DND-41 (cell line): ENCODE data around the gene SEMA5A.

Experiments used
- ATAC-seq: fragments of 200-7000 bp; cut with Tn5 transposase; 3 replicates; pipeline ENCODE4 v1.9.1; 2021; ENCODE audit warnings: low read depth; ENCODE audit not compliant: insufficient read depth
- DNase-seq: peaks from one replicate; pipeline ENCODE4 v3.0.0-alpha.2; 2020
- H2AFZ ChIP-seq: 2 replicates; pipeline ENCODE4 v1.6.0; 2012; ENCODE audit warnings: low read depth, low read length
- H3K27ac ChIP-seq: 2 replicates; pipeline ENCODE4 v1.5.1; 2012; ENCODE audit warnings: low read length, inconsistent platforms
- H3K27me3 ChIP-seq: fragments of 200-600 bp; sonication (generic); 2 replicates; pipeline ENCODE4 v1.6.0; 2012; ENCODE audit warnings: low read length, mild to moderate bottlenecking, inconsistent platforms; ENCODE audit not compliant: insufficient read depth, poor library complexity
- H3K36me3 ChIP-seq: 2 replicates; pipeline ENCODE4 v1.5.1; 2012; ENCODE audit warnings: low read length, inconsistent platforms; ENCODE audit not compliant: insufficient read depth
- H3K4me1 ChIP-seq: 2 replicates; pipeline ENCODE4 v1.5.1; 2012; ENCODE audit warnings: mild to moderate bottlenecking, low read length; ENCODE audit not compliant: insufficient read depth
- H3K4me2 ChIP-seq: 2 replicates; pipeline ENCODE4 v1.6.0; 2012; ENCODE audit warnings: mild to moderate bottlenecking, moderate library complexity, low read length, inconsistent platforms; ENCODE audit not compliant: insufficient read depth
- H3K4me3 ChIP-seq, 2 experiments: fragments of 200-600 bp in 1 of 2; shearing (Covaris generic) in 1 of 2; 2 replicates each; pipeline ENCODE4 v1.5.1; 2012 to 2016; ENCODE audit warnings: inconsistent platforms in 2 of 2, low read length in 2 of 2, mild to moderate bottlenecking in 2 of 2, low read depth in 1 of 2, moderate library complexity in 1 of 2
- H3K79me2 ChIP-seq: 2 replicates; pipeline ENCODE4 v1.6.0; 2012; ENCODE audit warnings: low read length, inconsistent platforms; ENCODE audit not compliant: insufficient read depth
- H3K9ac ChIP-seq: 2 replicates; pipeline ENCODE4 v1.6.0; 2012; ENCODE audit warnings: low read depth, mild to moderate bottlenecking, inconsistent platforms, low read length, moderate library complexity
- H3K9me3 ChIP-seq: 2 replicates; pipeline ENCODE4 v1.5.1; 2012; ENCODE audit warnings: low read length, moderate library complexity, mild to moderate bottlenecking, inconsistent platforms; ENCODE audit not compliant: insufficient read depth, severe bottlenecking
- H4K20me1 ChIP-seq: 2 replicates; pipeline ENCODE4 v1.6.0; 2012; ENCODE audit warnings: low read length; ENCODE audit not compliant: insufficient read depth
- EZH2 ChIP-seq: IDR thresholded peaks from 3 replicates; pipeline ENCODE4 v1.6.1; 2012; ENCODE audit warnings: borderline replicate concordance, low read depth, mild to moderate bottlenecking, moderate library complexity, low read length, inconsistent platforms; ENCODE audit not compliant: severe bottlenecking
- TF ChIP-seq, protein P1 (sequence below): IDR thresholded peaks from 2 replicates; pipeline ENCODE4 v1.5.1; 2012; ENCODE audit warnings: borderline replicate concordance, low read length, moderate library complexity, mild to moderate bottlenecking; ENCODE audit not compliant: poor library complexity, severe bottlenecking; ENCODE audit errors: extremely low read depth

Gene SEMA5A

DNA sequence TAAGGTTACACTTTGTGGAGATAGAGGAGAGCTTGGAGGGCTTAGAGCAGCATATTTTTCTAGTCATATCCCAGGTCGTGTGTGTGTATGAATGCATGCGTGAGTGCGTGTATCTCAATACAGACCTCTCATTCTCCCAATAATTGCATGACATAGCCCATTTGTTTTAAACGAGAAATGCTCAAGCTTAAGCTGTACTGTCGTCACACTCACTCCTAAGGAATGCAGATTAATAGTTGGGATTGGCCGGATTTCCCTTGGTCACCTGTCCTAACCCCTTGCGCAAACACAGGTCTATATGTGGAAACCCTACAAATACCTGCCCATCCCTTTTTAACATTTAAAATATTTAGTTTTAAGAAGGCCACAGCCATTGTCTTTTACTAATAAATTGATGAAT lies 165.8 kb downstream of the SEMA5A start:
- DNase-seq, result no peak
- no peak overlapping the region for H3K4me3 ChIP-seq
- ATAC-seq, result no peak
- no peaks in the 10 kb centered on the region for H3K9me3 ChIP-seq
- no peak overlapping the region for H3K9ac ChIP-seq
- H3K79me2 ChIP-seq, result no peaks in the 10 kb centered on the region
- no peaks in the 10 kb centered on the region for H3K27me3 ChIP-seq
- no peaks in the 10 kb centered on the region for H3K4me1 ChIP-seq
- H2AFZ ChIP-seq, result no peak overlapping the region
- H3K4me2 ChIP-seq, result no peak overlapping the region
- no peak for TF ChIP-seq EZH2
- TF ChIP-seq, protein P1, sequence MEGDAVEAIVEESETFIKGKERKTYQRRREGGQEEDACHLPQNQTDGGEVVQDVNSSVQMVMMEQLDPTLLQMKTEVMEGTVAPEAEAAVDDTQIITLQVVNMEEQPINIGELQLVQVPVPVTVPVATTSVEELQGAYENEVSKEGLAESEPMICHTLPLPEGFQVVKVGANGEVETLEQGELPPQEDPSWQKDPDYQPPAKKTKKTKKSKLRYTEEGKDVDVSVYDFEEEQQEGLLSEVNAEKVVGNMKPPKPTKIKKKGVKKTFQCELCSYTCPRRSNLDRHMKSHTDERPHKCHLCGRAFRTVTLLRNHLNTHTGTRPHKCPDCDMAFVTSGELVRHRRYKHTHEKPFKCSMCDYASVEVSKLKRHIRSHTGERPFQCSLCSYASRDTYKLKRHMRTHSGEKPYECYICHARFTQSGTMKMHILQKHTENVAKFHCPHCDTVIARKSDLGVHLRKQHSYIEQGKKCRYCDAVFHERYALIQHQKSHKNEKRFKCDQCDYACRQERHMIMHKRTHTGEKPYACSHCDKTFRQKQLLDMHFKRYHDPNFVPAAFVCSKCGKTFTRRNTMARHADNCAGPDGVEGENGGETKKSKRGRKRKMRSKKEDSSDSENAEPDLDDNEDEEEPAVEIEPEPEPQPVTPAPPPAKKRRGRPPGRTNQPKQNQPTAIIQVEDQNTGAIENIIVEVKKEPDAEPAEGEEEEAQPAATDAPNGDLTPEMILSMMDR, result no peak
- no peaks in the 10 kb centered on the region for H3K36me3 ChIP-seq
- H4K20me1 ChIP-seq, result no peaks in the 10 kb centered on the region
- H3K27ac ChIP-seq, result no peak overlapping the region

DNA sequence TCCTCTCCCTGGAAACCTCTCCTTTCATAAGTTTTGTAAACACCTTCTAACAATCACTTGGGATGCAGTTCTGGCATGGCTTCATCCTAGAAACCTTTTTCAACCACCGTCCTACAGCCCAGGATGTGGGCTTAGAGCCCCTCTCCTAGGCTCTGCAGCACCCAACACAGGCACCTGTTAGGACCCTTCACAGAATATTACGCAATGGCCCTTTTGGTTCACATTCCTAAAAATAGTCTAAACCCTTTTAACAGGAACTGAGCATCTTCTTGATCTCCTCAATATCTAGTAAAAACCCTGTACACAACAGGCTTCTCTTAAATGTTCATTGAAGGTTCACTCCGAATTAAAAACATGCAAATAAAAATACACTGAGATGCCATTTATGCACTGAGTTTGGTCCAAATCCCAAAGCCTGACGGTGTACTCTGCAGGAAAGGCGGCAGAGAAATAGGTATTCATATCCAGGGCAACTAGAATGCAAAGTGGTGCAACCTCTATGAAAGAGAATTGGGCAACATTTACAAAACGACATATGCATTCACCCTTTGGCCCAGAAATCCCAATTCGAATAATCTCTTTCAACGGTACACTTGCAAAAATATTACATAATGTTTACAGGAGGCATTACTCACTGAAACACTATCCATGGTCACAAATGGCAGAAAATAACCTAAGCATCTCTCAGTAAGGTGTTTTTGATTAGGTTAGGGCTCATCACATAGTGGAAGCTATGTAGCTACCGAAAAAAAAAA lies 169.3 kb downstream of the SEMA5A start:
- Histone ChIP-seq H3K9me3 (peaks cover 2% of the 10 kb centered on the region), H3K4me2 (no peak overlapping the region), H3K4me1 (no peaks in the 10 kb centered on the region), H3K27ac (no peak overlapping the region), H3K36me3 (no peaks in the 10 kb centered on the region), H2AFZ (no peak overlapping the region), H3K4me3 (no peak overlapping the region), H4K20me1 (no peaks in the 10 kb centered on the region), H3K9ac (no peak overlapping the region), H3K79me2 (no peaks in the 10 kb centered on the region), H3K27me3 (no peaks in the 10 kb centered on the region)
- no peak for DNase-seq
- no peak for ATAC-seq
- no peak for TF ChIP-seq EZH2
- TF ChIP-seq, protein P1, result no peak

DNA sequence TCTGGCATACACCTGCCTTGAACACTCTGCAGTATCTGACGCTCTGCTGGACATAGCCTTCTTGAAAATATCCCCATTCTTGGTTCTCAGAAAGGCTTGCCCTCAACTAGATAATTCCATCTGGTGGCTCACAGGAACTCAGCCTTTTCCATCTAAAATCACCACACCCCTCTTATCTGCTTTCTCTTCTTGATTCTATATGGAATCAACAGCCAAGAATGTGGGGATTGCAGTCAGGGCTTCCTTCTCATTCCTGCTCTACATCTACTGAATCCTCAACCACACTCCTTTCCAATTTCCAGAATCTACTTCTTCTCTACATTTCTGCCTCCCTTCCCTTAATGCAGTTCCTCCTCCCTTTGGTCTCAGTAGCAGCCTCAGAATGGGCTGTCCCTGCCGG lies 170.1 kb downstream of the SEMA5A start:
- H3K4me2 ChIP-seq, result no peak overlapping the region
- H3K79me2 ChIP-seq, result no peaks in the 10 kb centered on the region
- no peak overlapping the region for H3K4me3 ChIP-seq
- H3K36me3 ChIP-seq, result no peaks in the 10 kb centered on the region
- no peaks in the 10 kb centered on the region for H4K20me1 ChIP-seq
- no peak overlapping the region for H3K9ac ChIP-seq
- H3K27me3 ChIP-seq, result no peaks in the 10 kb centered on the region
- H3K4me1 ChIP-seq, result no peaks in the 10 kb centered on the region
- DNase-seq (no peak), ATAC-seq (no peak)
- no peak overlapping the region for H3K27ac ChIP-seq
- TF ChIP-seq, protein P1, result no peak
- no peak for TF ChIP-seq EZH2
- H3K9me3 ChIP-seq, result peaks cover 2% of the 10 kb centered on the region
- no peak overlapping the region for H2AFZ ChIP-seq

DNA sequence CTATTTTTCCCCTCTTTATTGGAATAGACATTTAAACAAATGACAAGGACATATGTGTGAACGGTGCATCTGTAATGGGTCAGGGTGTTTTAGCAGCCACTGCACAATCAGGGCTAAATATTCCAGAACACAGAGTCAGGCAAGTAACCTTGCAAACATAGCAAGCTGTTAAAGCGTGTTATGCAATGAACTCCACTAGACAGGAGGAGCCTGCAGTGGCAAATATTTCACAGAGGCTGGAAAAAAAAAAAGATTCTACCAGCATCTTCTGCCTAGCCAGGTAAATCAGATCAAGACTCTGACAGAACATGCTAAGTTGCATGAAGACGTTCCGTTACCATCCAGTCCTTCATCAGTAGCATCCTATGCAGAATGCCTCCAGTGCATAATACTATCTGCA lies 171.8 kb downstream of the SEMA5A start:
- no peak overlapping the region for H2AFZ ChIP-seq
- no peak for ATAC-seq
- H3K36me3 ChIP-seq, result no peaks in the 10 kb centered on the region
- no peak overlapping the region for H3K27ac ChIP-seq
- no peak overlapping the region for H3K4me2 ChIP-seq
- H3K79me2 ChIP-seq, result no peaks in the 10 kb centered on the region
- no peaks in the 10 kb centered on the region for H3K4me1 ChIP-seq
- H3K27me3 ChIP-seq, result peaks cover 3% of the 10 kb centered on the region
- peaks cover 2% of the 10 kb centered on the region for H3K9me3 ChIP-seq
- H4K20me1 ChIP-seq, result no peaks in the 10 kb centered on the region
- no peak for TF ChIP-seq EZH2
- TF ChIP-seq, protein P1, result no peak
- H3K9ac ChIP-seq, result no peak overlapping the region
- H3K4me3 ChIP-seq, result no peak overlapping the region
- no peak for DNase-seq
